Thymus (tissue), 11 donors: ENCODE results near the gene IL20. TPM values are rescaled to one million over a fixed set of nuclear protein-coding genes. Genes with fewer than 3 reads are reported as not detected.

Experiments used
- DNase-seq, 9 donors: peaks; one replicate each; pipeline ENCODE4 v3.0.0-alpha.2; 2013; ENCODE audit warnings: low spot score in 9 of 9, low read depth in 6 of 9, missing footprints in 1 of 9
- H3K27ac ChIP-seq, 2 donors: one replicate each; pipeline ENCODE4 v1.5.1; 2013; ENCODE audit warnings: control low read depth in 1 of 2, low read depth in 1 of 2, low read length in 1 of 2, mild to moderate bottlenecking in 1 of 2, moderate library complexity in 1 of 2
- H3K27me3 ChIP-seq, 2 donors: one replicate each; pipeline ENCODE4 v1.5.1; 2013; ENCODE audit warnings: low read length in 1 of 2; ENCODE audit not compliant: control insufficient read depth in 2 of 2, insufficient read depth in 1 of 2
- H3K36me3 ChIP-seq, 2 donors: one replicate each; pipeline ENCODE4 v1.5.1; 2013; ENCODE audit warnings: low read length in 1 of 2, mild to moderate bottlenecking in 1 of 2, moderate library complexity in 1 of 2; ENCODE audit not compliant: control insufficient read depth in 2 of 2, insufficient read depth in 2 of 2
- H3K4me1 ChIP-seq, 2 donors: one replicate each; pipeline ENCODE4 v1.5.1; 2013; ENCODE audit warnings: low read length in 2 of 2; ENCODE audit not compliant: control insufficient read depth in 2 of 2, insufficient read depth in 2 of 2
- H3K4me3 ChIP-seq, 2 donors: one replicate each; pipeline ENCODE4 v1.5.1; 2013; ENCODE audit warnings: low read length in 2 of 2, control low read depth in 1 of 2, mild to moderate bottlenecking in 1 of 2
- H3K9me3 ChIP-seq, 2 donors: one replicate each; pipeline ENCODE4 v1.5.1; 2013; ENCODE audit warnings: low read length in 1 of 2, mild to moderate bottlenecking in 1 of 2; ENCODE audit not compliant: control insufficient read depth in 2 of 2, insufficient read depth in 1 of 2
- WGBS: extraction: QIAGEN DNeasy Blood & Tissue Kit; methylation state at CpG from one replicate; pipeline ENCODE4 v1.1.7; 2013; 5-methylcytosine and 5-hydroxymethylcytosine counted together
- polyA plus RNA-seq: library from polyadenylated mRNA; stranded (reverse); fragments of 200-250 nt; gene quantifications from one replicate; pipeline ENCODE4 v1.2.3, GENCODE V29; 2013
- total RNA-seq: library from RNA; stranded (reverse); fragments of 120-200 nt; gene quantifications from one replicate; pipeline ENCODE4 v1.2.4, GENCODE V29; 2013
- donor health status: healthy.

Gene IL20
- total and polyA plus RNA-seq, 2 donors: 0.05 to 0.66 TPM

GRCh38 chr1:206836111-206836510 is 29.3 kb upstream of the IL20 start:
- Histone ChIP-seq H3K36me3 (no peaks in the 10 kb centered on the region), H3K27ac (no peak overlapping the region), H3K4me3 (no peak overlapping the region), H3K4me1 (peaks cover 0 to 13% of the 10 kb centered on the region in 2 donors), H3K9me3 (no peaks in the 10 kb centered on the region), H3K27me3 (peaks cover 0 to 2% of the 10 kb centered on the region in 2 donors)
- WGBS: 28% methylated on average over 2 of the region's 2 CpGs
- DNase-seq: no peak

DNA sequence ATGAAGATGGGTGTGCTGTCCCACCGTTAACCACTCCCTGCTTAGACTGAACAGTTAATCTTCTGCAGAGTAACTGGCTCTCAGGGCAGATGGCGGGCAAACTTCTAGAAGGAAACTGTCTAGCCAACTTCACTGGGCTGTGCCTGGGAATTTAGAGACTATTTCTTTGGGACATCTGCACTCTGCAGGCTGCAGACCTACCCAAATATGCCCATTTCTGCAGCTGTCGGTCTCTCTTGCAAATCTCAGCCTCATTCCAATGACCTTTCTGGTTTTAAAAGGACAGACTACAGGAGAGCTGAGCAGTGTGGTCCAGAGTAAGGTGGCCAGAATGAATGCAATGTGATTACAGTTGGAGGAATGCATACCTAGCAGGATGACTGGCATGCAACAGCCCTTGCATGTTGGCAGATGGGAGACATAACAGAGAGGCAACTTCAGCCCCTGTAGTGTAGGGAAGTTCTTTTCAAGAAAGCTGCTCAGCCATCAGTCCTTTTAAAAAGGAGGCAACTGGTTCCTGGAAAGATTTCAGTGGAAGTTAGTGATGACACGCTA is 26.3 kb upstream of the IL20 start:
- WGBS: 98% methylated on average over 4 of the region's 4 CpGs
- no peaks in the 10 kb centered on the region for H3K36me3 ChIP-seq
- H3K4me3 ChIP-seq: no peak overlapping the region
- H3K27me3 ChIP-seq: peaks cover 0 to 2% of the 10 kb centered on the region in 2 donors
- H3K9me3 ChIP-seq: no peaks in the 10 kb centered on the region
- DNase-seq: no peak
- H3K27ac ChIP-seq: no peak overlapping the region
- peaks cover 0 to 4% of the 10 kb centered on the region in 2 donors for H3K4me1 ChIP-seq

DNA sequence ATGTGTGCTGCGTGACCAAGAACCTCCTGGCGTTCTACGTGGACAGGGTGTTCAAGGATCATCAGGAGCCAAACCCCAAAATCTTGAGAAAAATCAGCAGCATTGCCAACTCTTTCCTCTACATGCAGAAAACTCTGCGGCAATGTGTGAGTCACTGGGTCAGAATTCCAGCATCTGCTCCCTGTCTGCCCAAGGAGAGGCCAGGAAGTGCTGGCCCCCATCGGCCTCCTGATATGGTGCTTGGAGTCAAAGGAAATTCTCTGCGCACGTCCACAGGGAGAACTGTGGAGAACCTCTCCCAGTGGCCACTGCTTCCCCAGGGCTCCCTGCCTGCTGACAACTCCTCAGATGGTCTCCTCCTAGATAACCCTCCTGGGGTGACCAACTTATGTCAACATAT is 25.6 kb upstream of the IL20 start:
- Histone ChIP-seq H3K4me3 (no peak overlapping the region), H3K36me3 (no peaks in the 10 kb centered on the region), H3K27ac (no peak overlapping the region), H3K27me3 (peaks cover 0 to 2% of the 10 kb centered on the region in 2 donors), H3K9me3 (no peaks in the 10 kb centered on the region), H3K4me1 (peaks cover 0 to 4% of the 10 kb centered on the region in 2 donors)
- WGBS: 96% methylated on average over 7 of the region's 7 CpGs
- no peak for DNase-seq

GRCh38 chr1:206841609-206842323 is 23.7 kb upstream of the IL20 start:
- no peaks in the 10 kb centered on the region for H3K36me3 ChIP-seq
- H3K9me3 ChIP-seq: no peaks in the 10 kb centered on the region
- H3K4me1 ChIP-seq: no peaks in the 10 kb centered on the region
- 95% methylated on average over 7 of the region's 7 CpGs for WGBS
- no peak overlapping the region for H3K4me3 ChIP-seq
- H3K27me3 ChIP-seq: no peaks in the 10 kb centered on the region
- DNase-seq: no peak
- no peak overlapping the region for H3K27ac ChIP-seq

DNA sequence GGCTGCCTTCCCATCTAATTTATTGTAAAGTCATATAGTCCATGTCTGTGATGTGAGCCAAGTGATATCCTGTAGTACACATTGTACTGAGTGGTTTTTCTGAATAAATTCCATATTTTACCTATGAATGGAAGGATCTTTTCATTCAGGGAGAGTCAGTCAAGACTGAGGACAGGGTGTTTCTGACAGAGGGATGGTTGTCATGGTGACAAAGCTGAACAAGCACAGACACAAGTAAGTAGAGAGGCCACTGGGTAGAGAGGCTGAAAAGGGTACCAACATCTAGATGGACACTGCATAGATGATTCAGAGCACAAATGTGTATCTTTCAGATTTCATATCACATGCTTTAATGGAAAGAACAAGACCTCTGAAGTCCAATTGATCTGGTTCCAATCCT is 22.6 kb upstream of the IL20 start:
- Histone ChIP-seq H3K36me3 (no peaks in the 10 kb centered on the region), H3K27ac (no peak overlapping the region), H3K4me3 (no peak overlapping the region), H3K27me3 (no peaks in the 10 kb centered on the region), H3K9me3 (no peaks in the 10 kb centered on the region), H3K4me1 (no peaks in the 10 kb centered on the region)
- DNase-seq: no peak

DNA sequence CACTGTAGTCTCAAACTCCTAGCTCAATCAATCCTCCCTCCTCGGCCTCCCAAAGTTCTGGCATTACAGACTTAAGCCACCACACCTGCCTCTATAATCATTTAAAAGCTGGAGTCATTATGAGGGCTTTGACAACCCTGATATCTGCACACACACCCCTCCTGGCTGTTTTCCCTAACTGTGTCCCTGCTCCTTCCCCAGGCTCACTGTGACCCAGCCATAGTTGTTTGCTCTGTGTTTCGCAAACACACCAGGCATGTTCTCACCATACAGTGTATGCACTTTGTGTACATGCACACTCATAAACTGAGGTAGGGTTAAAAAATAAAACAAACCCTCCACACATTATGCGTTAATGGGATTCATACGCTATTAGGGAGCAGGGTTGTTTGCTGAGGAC is 21.8 kb upstream of the IL20 start:
- no peaks in the 10 kb centered on the region for H3K27me3 ChIP-seq
- 98% methylated on average over 4 of the region's 4 CpGs for WGBS
- H3K36me3 ChIP-seq: no peaks in the 10 kb centered on the region
- no peaks in the 10 kb centered on the region for H3K9me3 ChIP-seq
- H3K4me1 ChIP-seq: no peaks in the 10 kb centered on the region
- H3K4me3 ChIP-seq: no peak overlapping the region
- no peak overlapping the region for H3K27ac ChIP-seq
- DNase-seq: no peak

- no peaks in the 10 kb centered on the region for H3K4me1 ChIP-seq
- H3K27ac ChIP-seq: no peak overlapping the region
- no peaks in the 10 kb centered on the region for H3K9me3 ChIP-seq
- DNase-seq: no peak
- H3K27me3 ChIP-seq: no peaks in the 10 kb centered on the region
- no peaks in the 10 kb centered on the region for H3K36me3 ChIP-seq
- H3K4me3 ChIP-seq: no peak overlapping the region
These were observed 18.9 kb upstream of the IL20 start for GRCh38 chr1:206846487-206846886.

- no peaks in the 10 kb centered on the region for H3K36me3 ChIP-seq
- H3K27me3 ChIP-seq: no peaks in the 10 kb centered on the region
- no peaks in the 10 kb centered on the region for H3K4me1 ChIP-seq
- DNase-seq: no peak
- no peak overlapping the region for H3K27ac ChIP-seq
- 99% methylated on average over 3 of the region's 3 CpGs for WGBS
- H3K4me3 ChIP-seq: no peak overlapping the region
- H3K9me3 ChIP-seq: no peaks in the 10 kb centered on the region
These were observed 18.0 kb upstream of the IL20 start for GRCh38 chr1:206847337-206847834.

DNA sequence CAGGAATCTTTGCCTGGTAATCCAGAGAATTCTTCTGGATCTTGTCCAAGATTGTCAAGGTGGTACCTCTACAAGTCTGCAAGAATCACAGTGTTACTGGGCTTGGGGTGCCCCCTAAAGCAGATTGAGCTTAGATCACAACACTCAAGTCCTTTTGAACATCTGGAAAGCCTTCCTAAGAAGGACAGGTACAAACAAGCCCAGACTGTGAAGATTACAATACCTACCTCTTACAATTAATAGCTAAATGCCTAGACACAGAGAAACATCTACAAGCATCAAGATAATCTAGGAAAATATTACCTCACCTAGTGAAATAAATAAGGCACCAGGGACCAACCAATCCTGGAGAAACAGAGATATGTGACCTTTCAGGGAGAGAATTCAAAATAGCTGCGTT is 17.5 kb upstream of the IL20 start:
- H3K36me3 ChIP-seq: no peaks in the 10 kb centered on the region
- H3K9me3 ChIP-seq: no peaks in the 10 kb centered on the region
- H3K27ac ChIP-seq: no peak overlapping the region
- WGBS: 98% methylated on average over 1 of the region's 1 CpG
- DNase-seq: no peak
- no peak overlapping the region for H3K4me3 ChIP-seq
- H3K4me1 ChIP-seq: no peaks in the 10 kb centered on the region
- no peaks in the 10 kb centered on the region for H3K27me3 ChIP-seq
